Liver (tissue), 9 donors: ENCODE results near the gene AUH. TPM values are rescaled to one million over a fixed set of nuclear protein-coding genes. Genes with fewer than 3 reads are reported as not detected.

Experiments
- DNase-seq: peaks from one replicate; pipeline ENCODE4 v3.0.0-alpha.2; 2017; ENCODE audit warnings: low spot score
- H3K27ac ChIP-seq, 2 donors: one replicate each; pipeline ENCODE4 v1.7.0; 2013; ENCODE audit warnings: inconsistent platforms in 2 of 2, low read length in 2 of 2, control low read depth in 1 of 2, low read depth in 1 of 2, mild to moderate bottlenecking in 1 of 2
- H3K27me3 ChIP-seq, 4 donors: one replicate each; pipeline versions ENCODE4 v1.6.1 to v1.7.0; 2013; ENCODE audit warnings: low read length in 3 of 4, inconsistent platforms in 1 of 4, mild to moderate bottlenecking in 1 of 4, moderate library complexity in 1 of 4; ENCODE audit not compliant: control insufficient read depth in 4 of 4, insufficient read depth in 4 of 4
- H3K36me3 ChIP-seq, 4 donors: one replicate each; pipeline versions ENCODE4 v1.6.1 to v1.7.0; 2013; ENCODE audit warnings: low read length in 3 of 4, mild to moderate bottlenecking in 3 of 4, low read depth in 1 of 4, moderate library complexity in 1 of 4; ENCODE audit not compliant: control insufficient read depth in 4 of 4, insufficient read depth in 3 of 4
- H3K4me1 ChIP-seq, 4 donors: one replicate each; pipeline versions ENCODE4 v1.6.1 to v1.7.0; 2013; ENCODE audit warnings: low read length in 3 of 4, mild to moderate bottlenecking in 3 of 4, moderate library complexity in 1 of 4; ENCODE audit not compliant: control insufficient read depth in 4 of 4, insufficient read depth in 4 of 4
- H3K4me3 ChIP-seq, 3 donors: one replicate each; pipeline versions ENCODE4 v1.6.1 to v1.7.0; 2013; ENCODE audit warnings: low read length in 3 of 3, control low read depth in 1 of 3, low read depth in 1 of 3, mild to moderate bottlenecking in 1 of 3
- H3K9ac ChIP-seq, 2 donors: one replicate each; pipeline ENCODE4 v1.7.0; 2013; ENCODE audit warnings: low read length in 2 of 2, mild to moderate bottlenecking in 2 of 2, moderate library complexity in 2 of 2, control low read depth in 1 of 2, low read depth in 1 of 2
- H3K9me3 ChIP-seq, 4 donors: one replicate each; pipeline versions ENCODE4 v1.6.1 to v1.7.0; 2013; ENCODE audit warnings: low read length in 3 of 4; ENCODE audit not compliant: control insufficient read depth in 4 of 4
- ATF3 ChIP-seq: IDR thresholded peaks from 2 replicates; pipeline ENCODE4 v1.6.1; 2016; ENCODE audit warnings: antibody characterized with exemption
- EGR1 ChIP-seq, 2 donors: IDR thresholded peaks; 2 replicates each; pipeline ENCODE4 v1.6.1; 2016 to 2018; ENCODE audit warnings: antibody characterized with exemption in 2 of 2, low read depth in 2 of 2
- FOXA1 ChIP-seq: IDR thresholded peaks from 2 replicates; pipeline ENCODE4 v1.6.1; 2016; ENCODE audit warnings: antibody characterized with exemption
- FOXA2 ChIP-seq: IDR thresholded peaks from 2 replicates; pipeline ENCODE4 v1.6.1; 2016; ENCODE audit warnings: antibody characterized with exemption
- GABPA ChIP-seq, 2 donors: IDR thresholded peaks in 1 of 2; conservative IDR thresholded peaks in 1 of 2; 2 replicates each; pipeline ENCODE4 v1.6.1; 2016; ENCODE audit warnings: antibody characterized with exemption in 2 of 2, mild to moderate bottlenecking in 1 of 2, moderate library complexity in 1 of 2
- HNF4A ChIP-seq, 2 donors: conservative IDR thresholded peaks; 2 replicates each; pipeline ENCODE4 v1.6.1; 2016; ENCODE audit warnings: antibody characterized with exemption in 2 of 2, mild to moderate bottlenecking in 2 of 2
- HNF4G ChIP-seq: IDR thresholded peaks from 2 replicates; pipeline ENCODE4 v1.6.1; 2016; ENCODE audit warnings: antibody characterized with exemption
- JUND ChIP-seq, 2 donors: IDR thresholded peaks; 2 replicates each; pipeline ENCODE4 v1.6.1; 2016; ENCODE audit warnings: antibody characterized with exemption in 2 of 2
- NR2F2 ChIP-seq: IDR thresholded peaks from 2 replicates; pipeline ENCODE4 v1.6.1; 2016; ENCODE audit warnings: antibody characterized with exemption
- RXRA ChIP-seq, 2 donors: IDR thresholded peaks; 2 replicates each; pipeline ENCODE4 v1.6.1; 2017 to 2018; ENCODE audit warnings: antibody characterized with exemption in 2 of 2, mild to moderate bottlenecking in 1 of 2
- TAF1 ChIP-seq: conservative IDR thresholded peaks from 2 replicates; pipeline ENCODE4 v1.6.1; 2016; ENCODE audit warnings: antibody characterized with exemption, mild to moderate bottlenecking
- YY1 ChIP-seq: IDR thresholded peaks from 2 replicates; pipeline ENCODE4 v1.6.1; 2016; ENCODE audit warnings: antibody characterized with exemption, mild to moderate bottlenecking
- ZBTB33 ChIP-seq: IDR thresholded peaks from 2 replicates; pipeline ENCODE4 v1.6.1; 2016; ENCODE audit warnings: antibody characterized with exemption
- WGBS: extraction: QIAGEN DNeasy Blood & Tissue Kit; methylation state at CpG from one replicate; pipeline ENCODE4 v1.1.7; 2013; 5-methylcytosine and 5-hydroxymethylcytosine counted together
- polyA plus RNA-seq, 2 donors: library from polyadenylated mRNA; stranded (reverse) in 1 of 2; unstranded in 1 of 2; fragments of 200-250 nt in 1 of 2; fragments of >200 nt in 1 of 2; fragmentation: Nextera tagmentation in 1 of 2; extraction: Ambion mirVana in 1 of 2; gene quantifications; one replicate each; pipeline versions ENCODE4 v1.2.1 to v1.2.3, GENCODE V29; 2013 to 2015
- total RNA-seq, 2 donors: library from RNA; depleted of rRNA; stranded (reverse); fragments of >200 nt; gene quantifications; one replicate each; pipeline ENCODE4 v1.2.3, GENCODE V29; 2014
- TF ChIP-seq, protein P1 (sequence below): fragments of 150-350 bp; IDR thresholded peaks from 2 replicates; pipeline ENCODE4 v1.5.1; 2017; ENCODE audit warnings: improper control_type of control experiment, low read depth, low read length; ENCODE audit not compliant: missing input control
- TF ChIP-seq, protein P2 (sequence below): IDR thresholded peaks from 2 replicates; pipeline ENCODE4 v1.6.1; 2016; ENCODE audit warnings: antibody characterized with exemption, mild to moderate bottlenecking
- donor health status: healthy.
- donor health status: healthy.
- donor health status: healthy.
- donor health status: healthy.
- donor health status: healthy.

Gene AUH
- total and polyA plus RNA-seq, 4 donors = 12.1 to 30.0 (median 24.9) TPM

GRCh38 chr9:91177661-91178280 is 183.9 kb downstream of the AUH start:
- H3K9ac ChIP-seq = no peak overlapping the region
- no peak overlapping the region for H3K4me3 ChIP-seq
- TF ChIP-seq RXRA (IDR thresholded peaks at IDR 0.05) = no peak
- TF ChIP-seq FOXA2 = no peak
- no peak for TF ChIP-seq HNF4A (conservative IDR thresholded peaks at IDR 0.05)
- TF ChIP-seq FOXA1 = no peak
- TF ChIP-seq, protein P1, sequence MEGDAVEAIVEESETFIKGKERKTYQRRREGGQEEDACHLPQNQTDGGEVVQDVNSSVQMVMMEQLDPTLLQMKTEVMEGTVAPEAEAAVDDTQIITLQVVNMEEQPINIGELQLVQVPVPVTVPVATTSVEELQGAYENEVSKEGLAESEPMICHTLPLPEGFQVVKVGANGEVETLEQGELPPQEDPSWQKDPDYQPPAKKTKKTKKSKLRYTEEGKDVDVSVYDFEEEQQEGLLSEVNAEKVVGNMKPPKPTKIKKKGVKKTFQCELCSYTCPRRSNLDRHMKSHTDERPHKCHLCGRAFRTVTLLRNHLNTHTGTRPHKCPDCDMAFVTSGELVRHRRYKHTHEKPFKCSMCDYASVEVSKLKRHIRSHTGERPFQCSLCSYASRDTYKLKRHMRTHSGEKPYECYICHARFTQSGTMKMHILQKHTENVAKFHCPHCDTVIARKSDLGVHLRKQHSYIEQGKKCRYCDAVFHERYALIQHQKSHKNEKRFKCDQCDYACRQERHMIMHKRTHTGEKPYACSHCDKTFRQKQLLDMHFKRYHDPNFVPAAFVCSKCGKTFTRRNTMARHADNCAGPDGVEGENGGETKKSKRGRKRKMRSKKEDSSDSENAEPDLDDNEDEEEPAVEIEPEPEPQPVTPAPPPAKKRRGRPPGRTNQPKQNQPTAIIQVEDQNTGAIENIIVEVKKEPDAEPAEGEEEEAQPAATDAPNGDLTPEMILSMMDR = no peak
- TF ChIP-seq ATF3 = no peak
- TF ChIP-seq GABPA (IDR thresholded peaks at IDR 0.05 in 1 of 2, conservative IDR thresholded peaks at IDR 0.05 in 1 of 2) = no peak
- no peak for TF ChIP-seq YY1
- TF ChIP-seq EGR1 (IDR thresholded peaks at IDR 0.05; ENCODE audit: low read depth in 2 of 2) = no peak
- TF ChIP-seq TAF1 = no peak
- no peak for TF ChIP-seq HNF4G
- TF ChIP-seq ZBTB33 = no peak
- no peak for TF ChIP-seq JUND (IDR thresholded peaks at IDR 0.05)
- TF ChIP-seq, protein P2, sequence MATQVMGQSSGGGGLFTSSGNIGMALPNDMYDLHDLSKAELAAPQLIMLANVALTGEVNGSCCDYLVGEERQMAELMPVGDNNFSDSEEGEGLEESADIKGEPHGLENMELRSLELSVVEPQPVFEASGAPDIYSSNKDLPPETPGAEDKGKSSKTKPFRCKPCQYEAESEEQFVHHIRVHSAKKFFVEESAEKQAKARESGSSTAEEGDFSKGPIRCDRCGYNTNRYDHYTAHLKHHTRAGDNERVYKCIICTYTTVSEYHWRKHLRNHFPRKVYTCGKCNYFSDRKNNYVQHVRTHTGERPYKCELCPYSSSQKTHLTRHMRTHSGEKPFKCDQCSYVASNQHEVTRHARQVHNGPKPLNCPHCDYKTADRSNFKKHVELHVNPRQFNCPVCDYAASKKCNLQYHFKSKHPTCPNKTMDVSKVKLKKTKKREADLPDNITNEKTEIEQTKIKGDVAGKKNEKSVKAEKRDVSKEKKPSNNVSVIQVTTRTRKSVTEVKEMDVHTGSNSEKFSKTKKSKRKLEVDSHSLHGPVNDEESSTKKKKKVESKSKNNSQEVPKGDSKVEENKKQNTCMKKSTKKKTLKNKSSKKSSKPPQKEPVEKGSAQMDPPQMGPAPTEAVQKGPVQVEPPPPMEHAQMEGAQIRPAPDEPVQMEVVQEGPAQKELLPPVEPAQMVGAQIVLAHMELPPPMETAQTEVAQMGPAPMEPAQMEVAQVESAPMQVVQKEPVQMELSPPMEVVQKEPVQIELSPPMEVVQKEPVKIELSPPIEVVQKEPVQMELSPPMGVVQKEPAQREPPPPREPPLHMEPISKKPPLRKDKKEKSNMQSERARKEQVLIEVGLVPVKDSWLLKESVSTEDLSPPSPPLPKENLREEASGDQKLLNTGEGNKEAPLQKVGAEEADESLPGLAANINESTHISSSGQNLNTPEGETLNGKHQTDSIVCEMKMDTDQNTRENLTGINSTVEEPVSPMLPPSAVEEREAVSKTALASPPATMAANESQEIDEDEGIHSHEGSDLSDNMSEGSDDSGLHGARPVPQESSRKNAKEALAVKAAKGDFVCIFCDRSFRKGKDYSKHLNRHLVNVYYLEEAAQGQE = no peak
- no peak overlapping the region for H3K27ac ChIP-seq
- WGBS = 79% methylated on average over 15 of the region's 15 CpGs
- DNase-seq = no peak
- H3K36me3 ChIP-seq = no peaks in the 10 kb centered on the region
- no peaks in the 10 kb centered on the region for H3K27me3 ChIP-seq
- no peaks in the 10 kb centered on the region for H3K4me1 ChIP-seq
- H3K9me3 ChIP-seq = no peaks in the 10 kb centered on the region

DNA sequence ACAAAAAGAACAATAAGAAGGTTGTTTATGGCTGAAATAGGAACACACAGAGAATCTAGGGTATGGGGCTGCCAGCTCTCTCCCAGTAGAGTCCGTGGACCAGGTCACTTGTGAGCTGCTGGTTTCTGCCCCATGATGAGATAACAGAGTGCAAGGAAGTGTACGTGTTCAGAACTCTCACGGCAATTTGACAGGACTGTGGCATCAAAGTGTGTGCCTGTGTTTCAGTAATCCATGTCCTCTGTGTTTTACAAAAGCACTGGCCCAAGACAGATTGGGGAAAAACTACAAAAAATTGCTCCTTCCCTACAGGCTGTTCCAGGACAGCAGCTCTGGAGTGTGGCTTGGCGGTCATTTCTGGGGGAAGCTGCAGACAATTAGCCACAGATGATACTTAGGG is 184.6 kb downstream of the AUH start:
- TF ChIP-seq, protein P1 = no peak
- TF ChIP-seq TAF1 (no peak), FOXA2 (no peak), NR2F2 (no peak)
- WGBS = 92% methylated on average over 4 of the region's 4 CpGs
- Histone ChIP-seq H3K27ac (no peak overlapping the region), H3K4me1 (no peaks in the 10 kb centered on the region), H3K4me3 (no peak overlapping the region), H3K9ac (no peak overlapping the region), H3K27me3 (no peaks in the 10 kb centered on the region), H3K9me3 (no peaks in the 10 kb centered on the region), H3K36me3 (no peaks in the 10 kb centered on the region)
- no peak for DNase-seq
